Neutrophil (primary cell): ENCODE measurements around the gene ANKRD11.

Experiments used
- H3K27ac ChIP-seq: fragments of 200-600 bp; sonication (generic); 2 replicates; pipeline ENCODE4 v1.5.1; 2016; ENCODE audit warnings: mild to moderate bottlenecking, moderate library complexity
- H3K27me3 ChIP-seq: fragments of 200-600 bp; sonication (generic); 2 replicates; pipeline ENCODE4 v1.6.0; 2016; ENCODE audit warnings: mild to moderate bottlenecking
- H3K36me3 ChIP-seq: fragments of 200-600 bp; sonication (generic); 2 replicates; pipeline ENCODE4 v1.5.1; 2017
- H3K4me1 ChIP-seq, 2 experiments: fragments of 200-600 bp in 1 of 2; sonication (generic) in 1 of 2; 1 replicate in 1 of 2; 2 replicates in 1 of 2; pipeline versions ENCODE4 v1.5.1 to v1.6.1; 2013 to 2016; ENCODE audit warnings: low read depth in 1 of 2, low read length in 1 of 2, mild to moderate bottlenecking in 1 of 2, moderate library complexity in 1 of 2; ENCODE audit not compliant: control insufficient read depth in 1 of 2, insufficient read depth in 1 of 2
- H3K4me3 ChIP-seq, 2 experiments: fragments of 200-600 bp in 1 of 2; sonication (generic) in 1 of 2; 1 replicate in 1 of 2; 2 replicates in 1 of 2; pipeline ENCODE4 v1.5.1; 2013 to 2016; ENCODE audit warnings: low read depth in 1 of 2, low read length in 1 of 2, mild to moderate bottlenecking in 1 of 2, moderate library complexity in 1 of 2
- H3K9me3 ChIP-seq: fragments of 200-600 bp; sonication (generic); 2 replicates; pipeline ENCODE4 v1.5.1; 2016
- TF ChIP-seq, protein P1 (sequence below): fragments of 200-600 bp; sonication (generic); IDR thresholded peaks from 2 replicates; pipeline ENCODE4 v1.5.1; 2016; ENCODE audit warnings: antibody characterized with exemption

The ANKRD11 gene

GRCh38 chr16:89523680-89524344, 33.5 kb upstream of the ANKRD11 start:
- Histone ChIP-seq H3K36me3 (peaks cover 84% of the 10 kb centered on the region), H3K4me3 (no peak overlapping the region), H3K9me3 (no peaks in the 10 kb centered on the region), H3K27me3 (no peaks in the 10 kb centered on the region), H3K4me1 (no peaks in the 10 kb centered on the region), H3K27ac (no peak overlapping the region)
- TF ChIP-seq, protein P1, sequence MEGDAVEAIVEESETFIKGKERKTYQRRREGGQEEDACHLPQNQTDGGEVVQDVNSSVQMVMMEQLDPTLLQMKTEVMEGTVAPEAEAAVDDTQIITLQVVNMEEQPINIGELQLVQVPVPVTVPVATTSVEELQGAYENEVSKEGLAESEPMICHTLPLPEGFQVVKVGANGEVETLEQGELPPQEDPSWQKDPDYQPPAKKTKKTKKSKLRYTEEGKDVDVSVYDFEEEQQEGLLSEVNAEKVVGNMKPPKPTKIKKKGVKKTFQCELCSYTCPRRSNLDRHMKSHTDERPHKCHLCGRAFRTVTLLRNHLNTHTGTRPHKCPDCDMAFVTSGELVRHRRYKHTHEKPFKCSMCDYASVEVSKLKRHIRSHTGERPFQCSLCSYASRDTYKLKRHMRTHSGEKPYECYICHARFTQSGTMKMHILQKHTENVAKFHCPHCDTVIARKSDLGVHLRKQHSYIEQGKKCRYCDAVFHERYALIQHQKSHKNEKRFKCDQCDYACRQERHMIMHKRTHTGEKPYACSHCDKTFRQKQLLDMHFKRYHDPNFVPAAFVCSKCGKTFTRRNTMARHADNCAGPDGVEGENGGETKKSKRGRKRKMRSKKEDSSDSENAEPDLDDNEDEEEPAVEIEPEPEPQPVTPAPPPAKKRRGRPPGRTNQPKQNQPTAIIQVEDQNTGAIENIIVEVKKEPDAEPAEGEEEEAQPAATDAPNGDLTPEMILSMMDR, result no peak

- Histone ChIP-seq H3K9me3 (no peaks in the 10 kb centered on the region), H3K27ac (no peak overlapping the region), H3K4me3 (no peak overlapping the region), H3K36me3 (peaks cover 88% of the 10 kb centered on the region), H3K4me1 (no peaks in the 10 kb centered on the region), H3K27me3 (no peaks in the 10 kb centered on the region)
- TF ChIP-seq, protein P1, result no peak
Measured at GRCh38 chr16:89522287-89522686, 31.9 kb upstream of the ANKRD11 start.

- no peak overlapping the region for H3K4me3 ChIP-seq
- H3K27ac ChIP-seq, result no peak overlapping the region
- H3K36me3 ChIP-seq, result peaks cover 80% of the 10 kb centered on the region
- H3K4me1 ChIP-seq, result no peaks in the 10 kb centered on the region
- TF ChIP-seq, protein P1, result no peak
- H3K9me3 ChIP-seq, result no peaks in the 10 kb centered on the region
- no peaks in the 10 kb centered on the region for H3K27me3 ChIP-seq
Measured at GRCh38 chr16:89519881-89520280, 29.5 kb upstream of the ANKRD11 start.

DNA sequence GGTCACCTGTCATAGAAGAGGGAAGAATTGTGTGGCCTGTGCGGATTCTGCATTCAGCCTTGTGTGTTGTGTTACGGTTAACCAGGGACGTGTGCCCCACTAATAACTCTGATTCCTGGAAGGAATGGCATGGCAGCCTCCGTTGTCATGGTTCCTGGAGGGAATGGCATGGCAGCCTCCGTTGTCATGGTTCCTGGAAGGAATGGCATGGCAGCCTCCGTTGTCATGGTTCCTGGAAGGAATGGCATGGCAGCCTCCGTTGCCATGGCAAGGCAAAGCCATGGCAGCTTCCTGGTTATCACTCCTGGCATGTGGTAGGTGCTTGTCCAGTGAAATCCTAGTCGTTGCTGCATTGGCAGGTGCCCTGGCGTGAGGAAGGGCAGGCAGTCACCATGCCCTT, 26.8 kb upstream of the ANKRD11 start:
- Histone ChIP-seq H3K27me3 (no peaks in the 10 kb centered on the region), H3K9me3 (no peaks in the 10 kb centered on the region), H3K4me1 (no peaks in the 10 kb centered on the region), H3K27ac (no peak overlapping the region), H3K4me3 (no peak overlapping the region), H3K36me3 (peaks cover 78% of the 10 kb centered on the region)
- TF ChIP-seq, protein P1, result no peak

GRCh38 chr16:89512453-89512852, 22.1 kb upstream of the ANKRD11 start:
- H3K27ac ChIP-seq, result no peak overlapping the region
- TF ChIP-seq, protein P1, result no peak
- no peaks in the 10 kb centered on the region for H3K27me3 ChIP-seq
- no peak overlapping the region for H3K4me3 ChIP-seq
- peaks cover 59% of the 10 kb centered on the region for H3K36me3 ChIP-seq
- H3K9me3 ChIP-seq, result no peaks in the 10 kb centered on the region
- peaks cover 13 to 20% of the 10 kb centered on the region in 2 experiments for H3K4me1 ChIP-seq
